ENCODE data around the gene CDH4.

Gene CDH4

DNA sequence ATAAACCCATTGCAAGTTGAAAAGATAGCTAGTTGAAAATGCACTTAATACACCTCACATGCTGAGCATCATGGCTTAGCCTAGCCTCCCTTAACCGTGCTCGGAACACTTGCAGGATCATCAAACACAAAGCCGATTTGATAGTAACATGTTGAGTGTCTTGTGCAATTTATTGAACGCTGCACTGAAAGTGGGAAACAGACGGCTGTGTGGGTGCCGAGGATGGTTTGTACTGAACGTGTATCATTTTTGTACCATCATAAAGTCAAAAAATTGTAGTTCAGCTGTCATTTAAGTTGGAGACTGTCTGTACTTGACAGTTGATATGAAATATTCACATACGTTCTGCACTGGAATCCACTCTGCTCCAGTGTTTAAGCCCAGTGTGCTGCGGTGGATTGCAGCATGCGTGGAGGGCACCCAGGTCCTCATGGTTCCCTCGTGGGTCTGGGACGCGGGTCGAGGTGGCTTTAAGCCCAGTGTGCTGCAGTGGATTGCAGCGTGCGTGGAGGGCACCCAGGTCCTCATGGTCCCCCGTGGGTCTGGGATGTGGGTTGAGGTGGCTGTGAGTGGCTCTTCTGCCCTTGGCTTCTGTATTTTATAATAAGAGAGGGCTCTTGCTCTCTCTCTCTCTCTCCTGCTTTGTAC lies 77.0 kb downstream of the CDH4 start:
- no peak overlapping the region for H3K27ac ChIP-seq
- TF ChIP-seq ZFX (IDR thresholded peaks at IDR 0.05) (no peak), CTCF (conservative IDR thresholded peaks at IDR 0.05) (no peak)

GRCh38 chr20:61330441-61330840 lies 78.4 kb downstream of the CDH4 start:
- TF ChIP-seq ZFX (IDR thresholded peaks at IDR 0.05): no peak
- TF ChIP-seq CTCF (conservative IDR thresholded peaks at IDR 0.05): no peak
- H3K27ac ChIP-seq: no peak overlapping the region

GRCh38 chr20:61331543-61331942 lies 79.5 kb downstream of the CDH4 start:
- no peak overlapping the region for H3K27ac ChIP-seq
- TF ChIP-seq CTCF (conservative IDR thresholded peaks at IDR 0.05): no peak
- no peak for TF ChIP-seq ZFX (IDR thresholded peaks at IDR 0.05)

GRCh38 chr20:61332016-61332975 lies 80.2 kb downstream of the CDH4 start:
- H3K27ac ChIP-seq: no peak overlapping the region
- TF ChIP-seq CTCF (conservative IDR thresholded peaks at IDR 0.05) (no peak), ZFX (IDR thresholded peaks at IDR 0.05) (no peak)

- no peak for TF ChIP-seq CTCF (conservative IDR thresholded peaks at IDR 0.05)
- TF ChIP-seq ZFX (IDR thresholded peaks at IDR 0.05): no peak
- no peak overlapping the region for H3K27ac ChIP-seq
Observed at GRCh38 chr20:61333484-61334108, 81.5 kb downstream of the CDH4 start.

DNA sequence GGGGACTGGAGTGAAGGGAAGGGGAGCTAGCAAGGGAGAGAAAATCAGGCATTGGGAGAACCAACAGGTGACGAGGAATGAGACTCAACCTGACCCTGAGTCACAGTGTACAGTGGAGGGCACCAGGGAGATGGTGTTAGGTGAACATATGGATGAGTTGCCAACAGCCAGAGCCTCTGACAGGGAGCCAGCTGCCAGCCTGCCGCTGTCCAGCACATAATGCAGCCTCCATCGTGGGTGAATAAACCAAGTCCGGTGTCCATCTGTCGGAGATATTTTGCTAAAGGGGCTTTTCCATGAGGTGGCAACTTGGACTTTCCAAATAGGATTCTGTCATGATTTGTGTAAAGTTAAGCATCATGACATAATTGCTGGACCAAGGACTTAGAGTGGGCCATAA lies 88.1 kb downstream of the CDH4 start:
- no peak overlapping the region for H3K27ac ChIP-seq
- TF ChIP-seq CTCF (conservative IDR thresholded peaks at IDR 0.05) (no peak), ZFX (IDR thresholded peaks at IDR 0.05) (no peak)

- TF ChIP-seq ZFX (IDR thresholded peaks at IDR 0.05) (no peak), CTCF (conservative IDR thresholded peaks at IDR 0.05) (no peak)
- H3K27ac ChIP-seq: no peak overlapping the region
Observed at GRCh38 chr20:61341605-61342004, 89.5 kb downstream of the CDH4 start.

Measured in C4-2B (cell line).